Dedifferentiated amniotic fluid mesenchymal stem cell (primary cell): ENCODE data around the gene FBXO2.
"Not testable (repeated sequence)": the region's sequence is repeated elsewhere in the genome, so short reads cannot be mapped to it uniquely, and the experiment has no call there.

Experiments
- DNase-seq: peaks from one replicate; pipeline ENCODE4 v3.0.0-alpha.2; 2016; ENCODE audit errors: extremely low spot score

Gene FBXO2

GRCh38 chr1:11629184-11630016 is 24.8 kb downstream of the FBXO2 start:
- DNase-seq = no peak

GRCh38 chr1:11628767-11629166 is 25.5 kb downstream of the FBXO2 start:
- DNase-seq = no peak

- no peak for DNase-seq
These were observed 27.7 kb downstream of the FBXO2 start for GRCh38 chr1:11626551-11626950.

GRCh38 chr1:11623702-11624101 is 30.5 kb downstream of the FBXO2 start:
- no peak for DNase-seq

- DNase-seq = no peak
These were observed 31.8 kb downstream of the FBXO2 start for GRCh38 chr1:11622398-11622797.

- no peak for DNase-seq
These were observed 33.3 kb downstream of the FBXO2 start for GRCh38 chr1:11620924-11621323.

GRCh38 chr1:11620405-11620804 is 33.8 kb downstream of the FBXO2 start:
- DNase-seq = no peak

GRCh38 chr1:11617741-11618140 is 36.5 kb downstream of the FBXO2 start:
- DNase-seq = no peak

- no peak for DNase-seq
These were observed 36.9 kb downstream of the FBXO2 start for GRCh38 chr1:11617314-11617713.

- no peak for DNase-seq
These were observed 37.5 kb downstream of the FBXO2 start for GRCh38 chr1:11616766-11617165.

GRCh38 chr1:11615090-11615489 is 39.1 kb downstream of the FBXO2 start:
- DNase-seq = no peak

- no peak for DNase-seq
These were observed 40.9 kb downstream of the FBXO2 start for GRCh38 chr1:11613347-11613746.

GRCh38 chr1:11611638-11612327 is 42.4 kb downstream of the FBXO2 start:
- no peak for DNase-seq

- DNase-seq = no peak
These were observed 43.5 kb downstream of the FBXO2 start for GRCh38 chr1:11610629-11611180.

GRCh38 chr1:11609378-11609777 is 44.9 kb downstream of the FBXO2 start:
- DNase-seq = not testable (repeated sequence)

GRCh38 chr1:11608596-11609130 is 45.6 kb downstream of the FBXO2 start:
- DNase-seq = not testable (repeated sequence)

- DNase-seq = no peak
These were observed 47.5 kb downstream of the FBXO2 start for GRCh38 chr1:11606775-11607174.

- no peak for DNase-seq
These were observed 51.2 kb downstream of the FBXO2 start for GRCh38 chr1:11602981-11603380.

GRCh38 chr1:11602424-11602823 is 51.8 kb downstream of the FBXO2 start:
- DNase-seq = no peak

GRCh38 chr1:11600836-11601235 is 53.4 kb downstream of the FBXO2 start:
- no peak for DNase-seq

GRCh38 chr1:11599891-11600576 is 54.2 kb downstream of the FBXO2 start:
- DNase-seq = no peak

GRCh38 chr1:11598461-11598860 is 55.8 kb downstream of the FBXO2 start:
- no peak for DNase-seq
